ENCODE data around the gene DPP6.

Gene DPP6

DNA sequence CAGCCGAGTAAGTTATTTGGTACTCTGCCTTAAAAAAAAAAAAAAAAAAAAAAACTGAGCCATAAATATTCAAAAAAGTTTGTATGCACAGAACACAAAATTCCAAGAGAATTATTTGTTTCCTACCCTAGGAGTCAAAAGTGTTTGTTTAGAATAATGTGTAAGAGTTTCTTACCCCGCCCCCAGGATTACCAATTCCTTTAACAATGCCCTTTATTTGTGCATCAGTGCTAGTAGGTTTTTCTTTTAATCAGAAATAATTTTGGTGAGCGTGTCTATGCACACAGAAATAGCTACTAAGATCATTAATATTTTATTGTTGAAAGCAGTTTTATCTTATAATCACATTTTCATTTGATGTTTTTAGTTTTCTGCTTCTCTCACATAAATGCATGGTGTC lies 374.6 kb downstream of the DPP6 start:
- H3K36me3 Mint-ChIP-seq: no peaks in the 10 kb centered on the region
- H3K4me1 Mint-ChIP-seq: no peaks in the 10 kb centered on the region
- H3K9me3 Mint-ChIP-seq: peaks cover 1 to 15% of the 10 kb centered on the region in 2 donors
- DNase-seq (no peak), ATAC-seq (replicated peaks) (no peak)
- no peaks in the 10 kb centered on the region for H3K27me3 Mint-ChIP-seq
- no peak overlapping the region for H3K27ac Mint-ChIP-seq
- no peak overlapping the region for H3K4me3 Mint-ChIP-seq

DNA sequence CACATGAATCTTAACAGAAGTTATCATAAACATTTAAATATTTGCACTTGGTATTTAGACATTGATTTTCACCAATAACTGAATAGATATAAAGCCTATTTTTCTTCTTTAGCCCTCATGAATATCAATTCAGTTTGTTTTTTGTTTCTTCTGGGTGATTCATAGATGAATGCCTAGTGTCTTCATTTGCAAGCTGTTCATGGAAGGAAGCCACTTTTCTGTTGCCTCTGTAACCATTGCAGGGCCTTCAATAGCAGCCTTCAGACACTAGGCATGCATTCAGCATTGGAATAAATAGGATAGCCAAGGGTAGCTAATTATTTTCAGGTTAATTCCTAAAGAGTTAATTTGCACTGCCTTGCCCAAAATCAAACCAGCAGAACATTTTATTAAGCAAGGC lies 375.3 kb downstream of the DPP6 start:
- no peaks in the 10 kb centered on the region for H3K4me1 Mint-ChIP-seq
- peaks cover 1 to 10% of the 10 kb centered on the region in 2 donors for H3K9me3 Mint-ChIP-seq
- H3K27ac Mint-ChIP-seq: no peak overlapping the region
- ATAC-seq (replicated peaks) (no peak), DNase-seq (no peak)
- H3K27me3 Mint-ChIP-seq: no peaks in the 10 kb centered on the region
- no peak overlapping the region for H3K4me3 Mint-ChIP-seq
- no peaks in the 10 kb centered on the region for H3K36me3 Mint-ChIP-seq

GRCh38 chr7:154429666-154430404 lies 377.6 kb downstream of the DPP6 start:
- Mint-ChIP-seq H3K27me3 (no peaks in the 10 kb centered on the region), H3K36me3 (no peaks in the 10 kb centered on the region), H3K27ac (no peak overlapping the region), H3K4me3 (no peak overlapping the region), H3K9me3 (peaks cover 3 to 7% of the 10 kb centered on the region in 2 donors), H3K4me1 (no peaks in the 10 kb centered on the region)
- no peak for ATAC-seq (replicated peaks)
- no peak for DNase-seq

GRCh38 chr7:154430640-154431039 lies 378.4 kb downstream of the DPP6 start:
- no peaks in the 10 kb centered on the region for H3K4me1 Mint-ChIP-seq
- peaks cover 3 to 7% of the 10 kb centered on the region in 2 donors for H3K9me3 Mint-ChIP-seq
- no peaks in the 10 kb centered on the region for H3K36me3 Mint-ChIP-seq
- no peak overlapping the region for H3K27ac Mint-ChIP-seq
- no peaks in the 10 kb centered on the region for H3K27me3 Mint-ChIP-seq
- no peak for DNase-seq
- no peak overlapping the region for H3K4me3 Mint-ChIP-seq
- ATAC-seq (replicated peaks): no peak

DNA sequence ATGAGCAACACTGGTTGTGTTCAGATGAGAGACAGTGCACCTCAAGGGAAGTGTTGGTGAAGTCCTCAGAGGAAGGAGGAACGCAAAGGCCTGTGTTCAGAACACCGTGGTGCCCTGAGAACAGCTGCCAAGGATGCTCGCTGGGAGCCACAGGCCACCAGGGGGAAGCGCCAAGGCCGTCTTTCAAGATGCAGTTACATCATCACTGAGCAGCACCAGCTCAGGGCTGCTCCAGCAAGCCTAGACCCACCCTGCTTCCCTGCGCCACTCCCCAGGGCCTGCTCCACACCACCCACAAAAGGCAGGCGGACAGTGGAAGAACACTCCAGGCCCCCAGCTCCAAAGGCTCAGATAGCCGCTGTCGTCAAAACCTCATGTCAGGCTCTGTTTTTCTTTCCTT lies 378.8 kb downstream of the DPP6 start:
- Mint-ChIP-seq H3K27ac (no peak overlapping the region), H3K4me1 (no peaks in the 10 kb centered on the region), H3K36me3 (no peaks in the 10 kb centered on the region), H3K4me3 (no peak overlapping the region), H3K27me3 (no peaks in the 10 kb centered on the region), H3K9me3 (peaks cover 3 to 7% of the 10 kb centered on the region in 2 donors)
- DNase-seq (no peak), ATAC-seq (replicated peaks) (no peak)

DNA sequence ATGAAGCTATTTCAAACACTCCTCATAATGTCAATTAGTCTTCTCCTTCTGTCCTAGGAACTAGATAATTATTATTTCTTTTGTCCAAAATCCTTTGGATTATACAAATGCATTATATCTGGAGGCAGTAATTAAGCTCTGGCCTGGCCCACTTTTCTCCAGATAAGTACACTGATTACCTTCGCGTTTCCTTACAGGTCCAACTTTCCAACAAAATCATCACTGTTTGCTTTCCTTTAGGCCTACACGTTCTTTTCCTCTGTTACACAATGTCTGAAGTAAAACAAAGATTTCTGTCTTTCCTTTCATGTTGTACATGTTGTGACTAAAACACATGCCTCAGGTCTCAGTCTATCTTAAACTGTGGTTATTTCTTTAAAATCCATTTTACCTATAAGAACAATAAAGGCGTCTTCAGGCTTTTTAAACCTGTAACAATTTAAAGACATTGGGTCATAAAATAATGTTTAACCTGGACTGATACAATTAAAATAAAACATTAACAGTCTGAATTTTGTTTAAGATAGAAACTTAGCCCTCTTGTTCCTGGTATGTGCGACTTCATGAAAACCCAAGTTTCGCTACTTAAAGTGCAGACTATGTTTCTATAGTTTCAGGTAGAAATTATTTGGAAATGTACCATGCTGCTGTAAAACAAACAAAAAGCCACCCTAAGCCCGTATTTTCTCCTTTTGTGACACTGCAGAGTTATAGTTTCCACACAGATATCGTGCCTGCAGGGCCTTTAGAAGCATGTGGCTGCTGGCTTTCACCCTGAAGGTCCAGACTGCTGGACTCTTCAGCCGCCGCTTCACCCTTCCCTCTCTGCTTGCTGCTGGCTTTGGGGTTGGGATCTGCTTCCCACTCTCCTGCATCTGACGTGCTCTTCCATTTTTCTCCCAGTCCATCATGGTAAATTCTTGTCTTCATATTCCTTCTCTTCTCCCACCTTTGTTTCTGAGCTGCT lies 381.7 kb downstream of the DPP6 start:
- no peak for DNase-seq
- no peak for ATAC-seq (replicated peaks)
- Mint-ChIP-seq H3K4me1 (no peaks in the 10 kb centered on the region), H3K27me3 (no peaks in the 10 kb centered on the region), H3K4me3 (no peak overlapping the region), H3K36me3 (no peaks in the 10 kb centered on the region), H3K27ac (no peak overlapping the region), H3K9me3 (peaks cover 2 to 7% of the 10 kb centered on the region in 2 donors)

- Mint-ChIP-seq H3K36me3 (no peaks in the 10 kb centered on the region), H3K4me3 (no peak overlapping the region), H3K9me3 (peaks cover 3% of the 10 kb centered on the region in 2 donors), H3K27me3 (no peaks in the 10 kb centered on the region), H3K4me1 (no peaks in the 10 kb centered on the region), H3K27ac (no peak overlapping the region)
- ATAC-seq (replicated peaks) (no peak), DNase-seq (no peak)
Observed at GRCh38 chr7:154436560-154436959, 384.4 kb downstream of the DPP6 start.

DNA sequence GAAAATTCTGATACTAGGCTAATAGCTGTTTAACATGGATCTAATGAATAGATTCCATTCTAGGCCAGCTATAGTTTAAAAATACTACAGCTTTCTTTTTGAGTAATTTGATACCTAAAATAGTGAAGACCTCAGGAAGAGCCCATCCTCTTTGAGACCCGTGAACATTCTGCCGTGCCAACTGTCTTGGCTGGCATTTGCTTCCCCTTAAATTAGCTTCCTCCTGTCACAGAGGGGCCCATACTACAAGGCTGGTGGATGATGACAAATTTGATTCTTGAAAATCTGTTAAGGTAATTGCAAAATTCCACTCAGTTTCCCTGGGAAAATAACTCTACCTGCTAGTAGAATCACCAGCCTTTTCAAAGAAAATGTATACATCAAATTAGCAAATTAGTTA lies 385.0 kb downstream of the DPP6 start:
- H3K4me3 Mint-ChIP-seq: no peak overlapping the region
- DNase-seq: no peak
- ATAC-seq (replicated peaks): no peak
- no peak overlapping the region for H3K27ac Mint-ChIP-seq
- H3K27me3 Mint-ChIP-seq: no peaks in the 10 kb centered on the region
- H3K36me3 Mint-ChIP-seq: no peaks in the 10 kb centered on the region
- no peaks in the 10 kb centered on the region for H3K4me1 Mint-ChIP-seq
- peaks cover 0 to 3% of the 10 kb centered on the region in 2 donors for H3K9me3 Mint-ChIP-seq

GRCh38 chr7:154438571-154439367 lies 386.6 kb downstream of the DPP6 start:
- H3K9me3 Mint-ChIP-seq: peaks cover 8 to 9% of the 10 kb centered on the region in 2 donors
- ATAC-seq (replicated peaks) (no peak), DNase-seq (no peak)
- no peaks in the 10 kb centered on the region for H3K4me1 Mint-ChIP-seq
- H3K27ac Mint-ChIP-seq: no peak overlapping the region
- no peaks in the 10 kb centered on the region for H3K27me3 Mint-ChIP-seq
- no peak overlapping the region for H3K4me3 Mint-ChIP-seq
- no peaks in the 10 kb centered on the region for H3K36me3 Mint-ChIP-seq

DNA sequence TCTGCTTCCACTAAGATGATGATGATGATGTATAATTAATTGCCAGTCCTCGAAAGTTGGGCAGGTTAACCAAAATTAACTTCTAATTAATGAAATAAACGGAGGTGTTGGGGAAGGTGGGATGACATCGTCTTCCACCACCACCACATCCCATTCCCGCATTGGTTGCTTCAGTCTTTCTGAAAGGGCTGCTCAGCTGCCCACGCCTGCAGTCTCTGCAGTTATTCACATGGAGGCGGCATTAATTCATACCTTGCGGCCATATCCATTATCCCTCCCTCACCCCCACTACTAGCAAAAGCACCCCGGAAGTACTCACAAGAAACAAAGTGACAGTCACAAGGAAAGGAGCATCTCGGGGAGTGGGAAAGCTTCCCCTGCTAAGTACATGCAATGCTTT lies 387.9 kb downstream of the DPP6 start:
- H3K27ac Mint-ChIP-seq: no peak overlapping the region
- H3K27me3 Mint-ChIP-seq: no peaks in the 10 kb centered on the region
- H3K4me3 Mint-ChIP-seq: no peak overlapping the region
- H3K9me3 Mint-ChIP-seq: peaks cover 8% of the 10 kb centered on the region in 2 donors
- ATAC-seq (replicated peaks) (no peak), DNase-seq (no peak)
- no peaks in the 10 kb centered on the region for H3K36me3 Mint-ChIP-seq
- H3K4me1 Mint-ChIP-seq: no peaks in the 10 kb centered on the region

DNA sequence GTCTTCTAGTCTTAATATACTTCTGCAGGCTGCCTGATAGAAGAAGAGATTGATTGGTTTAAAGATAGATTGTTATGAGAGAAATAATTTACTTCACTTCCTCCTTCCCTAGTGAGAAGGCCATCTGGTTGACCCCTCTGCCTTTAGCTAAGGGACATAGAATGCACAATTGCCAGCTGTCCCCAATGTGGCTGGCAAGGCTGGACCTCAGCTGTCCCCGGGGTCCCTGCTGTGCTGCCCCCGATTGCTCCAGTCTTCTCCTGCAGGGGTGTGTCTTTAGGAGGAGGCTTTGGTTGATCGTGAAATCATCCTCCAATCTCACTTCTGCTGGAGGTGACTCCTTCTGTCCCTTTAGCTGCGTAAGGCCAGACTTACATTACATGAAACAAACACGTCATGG lies 388.5 kb downstream of the DPP6 start:
- Mint-ChIP-seq H3K4me1 (no peaks in the 10 kb centered on the region), H3K27ac (no peak overlapping the region), H3K9me3 (peaks cover 8 to 10% of the 10 kb centered on the region in 2 donors), H3K27me3 (no peaks in the 10 kb centered on the region), H3K36me3 (no peaks in the 10 kb centered on the region), H3K4me3 (no peak overlapping the region)
- ATAC-seq (replicated peaks): no peak
- DNase-seq: no peak

DNA sequence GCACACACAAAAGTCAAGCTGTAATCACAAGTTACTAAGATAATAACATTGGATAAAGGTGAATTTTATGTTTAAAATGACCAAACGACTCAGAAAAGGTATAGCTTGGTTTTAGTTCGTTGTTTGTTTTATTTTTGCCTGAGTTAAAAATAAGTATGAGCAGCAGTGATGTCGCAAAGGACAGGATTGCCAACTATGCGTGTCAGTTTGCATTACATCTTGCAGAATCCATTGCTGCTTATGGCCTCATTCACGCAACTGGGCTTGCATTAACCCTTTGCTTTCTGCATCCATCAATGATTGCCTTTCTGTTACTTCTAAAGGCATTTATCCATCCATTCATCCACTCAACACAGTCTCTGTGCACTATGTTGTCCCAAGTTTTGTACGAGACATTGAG lies 389.6 kb downstream of the DPP6 start:
- Mint-ChIP-seq H3K9me3 (peaks cover 8 to 12% of the 10 kb centered on the region in 2 donors), H3K4me1 (no peaks in the 10 kb centered on the region), H3K4me3 (no peak overlapping the region), H3K27me3 (no peaks in the 10 kb centered on the region), H3K36me3 (no peaks in the 10 kb centered on the region), H3K27ac (no peak overlapping the region)
- ATAC-seq (replicated peaks): no peak
- DNase-seq: no peak

DNA sequence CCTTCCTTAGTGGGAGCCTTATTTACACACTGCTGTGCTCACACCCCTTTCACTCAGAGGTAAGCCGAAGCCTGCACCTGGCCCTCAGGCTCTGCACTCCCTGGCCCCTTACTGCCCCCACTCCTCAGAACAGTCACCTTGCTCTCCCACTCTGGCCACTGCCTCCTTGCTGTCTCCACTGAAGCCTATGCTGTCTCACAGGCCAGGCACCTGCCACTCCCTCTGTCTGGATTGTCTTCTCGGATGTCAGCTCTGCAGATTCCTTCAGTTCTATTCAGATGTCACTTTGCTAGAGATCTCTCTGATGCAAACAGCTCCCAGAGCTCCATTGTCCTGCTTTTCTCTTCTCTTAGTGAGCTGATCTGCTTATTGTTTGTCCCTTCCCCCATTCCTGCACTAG lies 390.7 kb downstream of the DPP6 start:
- Mint-ChIP-seq H3K36me3 (no peaks in the 10 kb centered on the region), H3K9me3 (peaks cover 8 to 12% of the 10 kb centered on the region in 2 donors), H3K27ac (no peak overlapping the region), H3K27me3 (no peaks in the 10 kb centered on the region), H3K4me3 (no peak overlapping the region), H3K4me1 (no peaks in the 10 kb centered on the region)
- DNase-seq (no peak), ATAC-seq (replicated peaks) (no peak)

GRCh38 chr7:154450451-154450850 lies 398.3 kb downstream of the DPP6 start:
- Mint-ChIP-seq H3K9me3 (peaks cover 16 to 17% of the 10 kb centered on the region in 2 donors), H3K4me3 (no peak overlapping the region), H3K4me1 (no peaks in the 10 kb centered on the region), H3K36me3 (no peaks in the 10 kb centered on the region), H3K27me3 (no peaks in the 10 kb centered on the region), H3K27ac (no peak overlapping the region)
- DNase-seq (no peak), ATAC-seq (replicated peaks) (no peak)

All from stimulated activated naive B cell treated with anti-CD40 and anti-IgM and Interleukin-4, amounts not matched to agents 10 μg/mL and 1 μg/mL and 100 μg/mL, for 72 hours (primary cell).